Common myeloid progenitor, CD34-positive (primary cell): ENCODE data around the gene PTPRU.
A peak's percentile ranks its signal among the peaks of the same experiment; 100 is the strongest.

ENCODE experiments used
- CTCF ChIA-PET: fragments of 350-600 bp; sonication (Branson Sonifier 250); formaldehyde crosslinking; loops from one replicate; lab custom pipeline; 2021; ENCODE audit warnings: antibody characterized with exemption; lab: Charles Lee
- POLR2A ChIA-PET: fragments of 350-600 bp; sonication (Branson Sonifier 250); formaldehyde crosslinking; loops from one replicate; lab custom pipeline; 2021; ENCODE audit warnings: antibody characterized with exemption; lab: Charles Lee
- DNase-seq, 3 donors: peaks; one replicate each; pipeline versions ENCODE4 v3.0.0 to v3.0.0-alpha.2; 2013
- H3K27ac ChIP-seq, 2 experiments: 1 replicate in 1 of 2; 2 replicates in 1 of 2; pipeline ENCODE4 v1.7.0; 2013; ENCODE audit warnings: inconsistent platforms in 2 of 2, low read length in 2 of 2, mild to moderate bottlenecking in 2 of 2, low read depth in 1 of 2, moderate library complexity in 1 of 2; ENCODE audit not compliant: severe bottlenecking in 2 of 2, insufficient read depth in 1 of 2, poor library complexity in 1 of 2
- H3K27me3 ChIP-seq, 5 experiments: replicated peaks in 2 of 5; 1 replicate in 3 of 5; 2 replicates in 2 of 5; pipeline versions ENCODE4 v1.6.1 to v1.7.0; 2013; ENCODE audit warnings: low read length in 4 of 5, mild to moderate bottlenecking in 2 of 5, moderate library complexity in 2 of 5, inconsistent platforms in 1 of 5; ENCODE audit not compliant: insufficient read depth in 5 of 5, control insufficient read depth in 4 of 5
- H3K36me3 ChIP-seq, 4 experiments: 1 replicate in 2 of 4; 2 replicates in 2 of 4; pipeline versions ENCODE4 v1.6.1 to v1.7.0; 2013; ENCODE audit warnings: low read length in 3 of 4, control low read depth in 1 of 4, mild to moderate bottlenecking in 1 of 4; ENCODE audit not compliant: control insufficient read depth in 4 of 4, insufficient read depth in 4 of 4
- H3K4me1 ChIP-seq, 4 experiments: 1 replicate in 3 of 4; 2 replicates in 1 of 4; pipeline versions ENCODE4 v1.6.1 to v1.7.1; 2013; ENCODE audit warnings: low read length in 3 of 4, mild to moderate bottlenecking in 3 of 4, control low read depth in 1 of 4, inconsistent platforms in 1 of 4, moderate library complexity in 1 of 4; ENCODE audit not compliant: control insufficient read depth in 4 of 4, insufficient read depth in 4 of 4; ENCODE audit errors: control extremely low read depth in 1 of 4
- H3K4me3 ChIP-seq, 7 experiments: 1 replicate in 4 of 7; 2 replicates in 3 of 7; pipeline versions ENCODE4 v1.5.1 to v1.7.0; 2013; ENCODE audit warnings: mild to moderate bottlenecking in 7 of 7, low read length in 6 of 7, moderate library complexity in 6 of 7, inconsistent platforms in 2 of 7, low read depth in 2 of 7, control low read depth in 1 of 7; ENCODE audit not compliant: insufficient read depth in 4 of 7, control insufficient read depth in 1 of 7; ENCODE audit errors: extremely low read depth in 1 of 7
- H3K9me3 ChIP-seq, 5 experiments: 1 replicate in 4 of 5; 2 replicates in 1 of 5; pipeline versions ENCODE4 v1.6.1 to v1.7.1; 2013; ENCODE audit warnings: low read length in 4 of 5, mild to moderate bottlenecking in 2 of 5, inconsistent platforms in 1 of 5, low read depth in 1 of 5, moderate library complexity in 1 of 5; ENCODE audit not compliant: control insufficient read depth in 4 of 5, insufficient read depth in 2 of 5; ENCODE audit errors: control extremely low read depth in 1 of 5
- WGBS: methylation state at CpG from one replicate; pipeline ENCODE4 v1.1.5; 2013; ENCODE audit not compliant: insufficient coverage; 5-methylcytosine and 5-hydroxymethylcytosine counted together

The PTPRU gene

GRCh38 chr1:29197590-29197924 is 38.8 kb upstream of the PTPRU start:
- DNase-seq, result peak; percentile 56 to 75 (median 75)
- ChIA-PET CTCF (interaction anchor here (0.8 to 6.7 kb wide), 8 partner anchors 9 to 313 kb away, joined by 3 to 89 read pairs (median 4); partner anchors contain the start of gene SRSF4), POLR2A (interaction anchor here (0.5 to 1.0 kb wide), 3 partner anchors 16 to 312 kb away, joined by 3 to 6 read pairs (median 4); partner anchors contain the start of gene SRSF4)
- WGBS, result 95% methylated on average over 2 of the region's 2 CpGs
- H3K27ac ChIP-seq, result no peak overlapping the region
- H3K4me3 ChIP-seq, result no peak overlapping the region
- peaks cover 9 to 56% (median 40%) of the 10 kb centered on the region in 4 experiments for H3K36me3 ChIP-seq
- H3K9me3 ChIP-seq, result no peaks in the 10 kb centered on the region
- no peaks in the 10 kb centered on the region for H3K27me3 ChIP-seq
- peaks cover 5 to 21% (median 19%) of the 10 kb centered on the region in 4 experiments for H3K4me1 ChIP-seq

GRCh38 chr1:29197993-29198392 is 38.3 kb upstream of the PTPRU start:
- POLR2A ChIA-PET, result interaction anchor here (1.0 kb wide), 1 partner anchor 16 kb away, joined by 6 read pairs; the partner anchor contains the start of gene SRSF4
- CTCF ChIA-PET, result interaction anchor here (0.6 to 6.7 kb wide), 7 partner anchors 9 to 313 kb away, joined by 3 to 89 read pairs (median 4); partner anchors contain the start of gene SRSF4
- H3K36me3 ChIP-seq, result peaks cover 9 to 57% (median 39%) of the 10 kb centered on the region in 4 experiments
- WGBS, result 97% methylated on average over 11 of the region's 12 CpGs
- no peak overlapping the region for H3K4me3 ChIP-seq
- H3K27ac ChIP-seq, result no peak overlapping the region
- no peaks in the 10 kb centered on the region for H3K27me3 ChIP-seq
- H3K9me3 ChIP-seq, result no peaks in the 10 kb centered on the region
- DNase-seq, result no peak
- peaks cover 5 to 24% (median 21%) of the 10 kb centered on the region in 4 experiments for H3K4me1 ChIP-seq

DNA sequence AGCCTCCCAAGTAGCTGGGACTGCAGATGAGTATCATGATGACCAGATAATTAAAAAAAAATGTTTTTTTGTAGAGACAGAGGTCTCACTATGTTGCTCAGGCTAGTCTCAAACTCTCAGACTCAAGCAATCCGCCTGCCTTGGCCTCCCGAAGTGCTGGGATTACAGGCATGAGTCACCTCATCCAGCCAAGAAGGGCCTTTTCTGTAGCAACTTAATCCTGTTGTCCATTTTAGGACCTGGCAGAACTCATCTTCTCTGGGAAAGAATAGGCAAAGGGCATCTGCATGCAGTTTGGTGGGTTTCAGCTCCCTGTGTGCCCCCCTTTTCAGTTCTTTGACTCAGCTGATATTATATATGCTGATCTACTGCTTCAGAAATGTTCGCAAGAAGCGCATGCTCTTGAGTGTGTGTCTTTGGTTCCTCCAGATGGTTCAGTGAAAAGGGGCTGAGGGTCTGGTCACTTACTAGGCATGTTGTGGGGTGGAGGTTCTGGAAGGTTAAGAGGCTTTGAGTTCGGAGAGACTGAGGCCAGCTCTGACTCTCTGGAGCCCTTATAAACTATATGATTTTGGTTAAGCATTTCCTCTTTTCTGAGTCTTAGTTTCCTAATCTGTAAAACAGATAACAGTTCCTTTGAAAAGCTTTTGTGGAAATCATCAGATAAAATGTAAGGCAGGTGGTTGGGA is 35.3 kb upstream of the PTPRU start:
- CTCF ChIA-PET, result interaction anchor here (2.2 to 4.5 kb wide), 3 partner anchors 15 to 319 kb away, joined by 11 to 76 read pairs (median 14); partner anchors contain the start of gene SRSF4
- H3K9me3 ChIP-seq, result no peaks in the 10 kb centered on the region
- H3K4me3 ChIP-seq, result no peak overlapping the region
- H3K27me3 ChIP-seq, result no peaks in the 10 kb centered on the region
- DNase-seq, result no peak
- no peak overlapping the region for H3K27ac ChIP-seq
- WGBS, result 98% methylated on average over 4 of the region's 5 CpGs
- peaks cover 5 to 19% (median 17%) of the 10 kb centered on the region in 4 experiments for H3K4me1 ChIP-seq
- H3K36me3 ChIP-seq, result peaks cover 8 to 49% (median 40%) of the 10 kb centered on the region in 4 experiments
- POLR2A ChIA-PET, result interaction anchor here (0.6 kb wide), 1 partner anchor 64 kb away, joined by 3 read pairs; no protein-coding TSS in a partner anchor

DNA sequence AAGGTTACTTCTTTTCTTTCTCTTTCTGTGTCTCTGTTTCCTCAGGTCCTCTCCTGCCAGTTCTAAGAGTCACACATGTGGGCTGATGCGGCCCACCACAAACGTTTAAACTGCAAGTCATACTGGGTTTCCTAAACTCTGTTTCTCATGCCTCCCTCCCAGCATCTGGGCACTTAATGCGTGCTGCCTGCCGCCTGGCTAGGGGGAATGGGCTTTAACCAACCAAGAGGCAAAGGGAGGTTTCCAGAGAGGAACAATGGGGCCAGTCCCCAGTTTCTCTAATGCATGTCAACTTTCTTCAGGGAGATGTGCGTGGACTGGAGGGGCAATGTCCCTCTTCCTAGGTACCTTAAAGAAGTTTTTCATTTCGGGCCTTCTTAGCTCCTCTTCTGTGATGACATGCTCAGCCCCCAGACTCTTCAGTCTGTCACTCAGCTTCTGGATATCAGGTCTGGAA is 34.7 kb upstream of the PTPRU start:
- H3K4me3 ChIP-seq, result no peak overlapping the region
- CTCF ChIA-PET, result interaction anchor here (1.1 to 4.5 kb wide), 10 partner anchors 14 to 325 kb away, joined by 3 to 76 read pairs (median 6); partner anchors contain the start of genes MECR and SRSF4
- DNase-seq, result peak in 2 of 3 donors; percentile 51 to 54
- POLR2A ChIA-PET, result interaction anchor here (0.6 to 1.7 kb wide), 3 partner anchors 20 to 642 kb away, joined by 3 to 5 read pairs (median 4); partner anchors contain the start of gene SRSF4
- peaks cover 12 to 54% (median 44%) of the 10 kb centered on the region in 4 experiments for H3K36me3 ChIP-seq
- H3K4me1 ChIP-seq, result peaks cover 5 to 19% (median 13%) of the 10 kb centered on the region in 4 experiments
- H3K9me3 ChIP-seq, result no peaks in the 10 kb centered on the region
- 83% methylated on average over 6 of the region's 6 CpGs for WGBS
- H3K27ac ChIP-seq, result peak overlapping the region in 1 of 2 experiments; percentile 16
- H3K27me3 ChIP-seq, result no peaks in the 10 kb centered on the region

DNA sequence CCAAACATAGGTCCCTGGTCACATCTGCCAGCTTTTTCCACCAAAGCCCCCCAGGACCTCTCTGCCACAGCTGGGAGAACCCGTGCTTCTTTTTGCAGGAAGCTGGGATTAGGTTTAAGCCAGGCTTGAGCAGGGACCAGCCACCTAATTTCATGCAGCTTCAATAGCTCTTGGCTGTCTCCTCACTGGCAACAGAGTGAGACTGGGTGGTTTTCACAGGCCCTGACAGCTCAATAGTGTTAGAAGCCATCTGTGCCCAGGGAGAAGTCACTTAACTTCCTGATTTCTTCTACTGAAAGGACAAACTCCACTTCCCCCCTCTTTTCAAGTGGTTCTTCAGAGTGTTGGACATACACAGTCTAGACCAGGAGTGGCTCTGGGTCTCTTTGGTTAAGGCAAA is 34.3 kb upstream of the PTPRU start:
- no peak overlapping the region for H3K4me3 ChIP-seq
- peaks cover 12 to 57% (median 42%) of the 10 kb centered on the region in 4 experiments for H3K36me3 ChIP-seq
- CTCF ChIA-PET, result interaction anchor here (1.0 to 4.5 kb wide), 22 partner anchors 8 to 417 kb away, joined by 3 to 76 read pairs (median 4); partner anchors contain the start of genes MECR and SRSF4
- no peaks in the 10 kb centered on the region for H3K9me3 ChIP-seq
- DNase-seq, result peak in 2 of 3 donors; percentile 61 to 69
- peaks cover 5 to 19% (median 13%) of the 10 kb centered on the region in 4 experiments for H3K4me1 ChIP-seq
- WGBS, result 100% methylated on average over 1 of the region's 1 CpG
- no peaks in the 10 kb centered on the region for H3K27me3 ChIP-seq
- POLR2A ChIA-PET, result interaction anchor here (0.6 to 1.7 kb wide), 2 partner anchors 21 to 642 kb away, joined by 4 to 5 read pairs; partner anchors contain the start of gene SRSF4
- H3K27ac ChIP-seq, result peak overlapping the region in 1 of 2 experiments; percentile 16

- H3K9me3 ChIP-seq, result no peaks in the 10 kb centered on the region
- 29% methylated on average over 9 of the region's 14 CpGs for WGBS
- H3K4me1 ChIP-seq, result peaks cover 5 to 19% (median 13%) of the 10 kb centered on the region in 4 experiments
- peak overlapping the region in 1 of 2 experiments; percentile 16 for H3K27ac ChIP-seq
- no peaks in the 10 kb centered on the region for H3K27me3 ChIP-seq
- H3K36me3 ChIP-seq, result peaks cover 12 to 57% (median 40%) of the 10 kb centered on the region in 4 experiments
- CTCF ChIA-PET, result interaction anchor here (0.7 to 4.5 kb wide), 26 partner anchors 8 to 418 kb away, joined by 3 to 76 read pairs (median 4); partner anchors contain the start of genes MECR and SRSF4
- POLR2A ChIA-PET, result interaction anchor here (1.7 kb wide), 1 partner anchor 21 kb away, joined by 5 read pairs; the partner anchor contains the start of gene SRSF4
- H3K4me3 ChIP-seq, result no peak overlapping the region
- peak; percentile 88 to 94 (median 93) for DNase-seq
Observed at GRCh38 chr1:29202584-29203340, 33.6 kb upstream of the PTPRU start.
